IMR-90 (cell line): ENCODE measurements around the gene DCUN1D3. TPM values are rescaled to one million over a fixed set of nuclear protein-coding genes. Genes with fewer than 3 reads are reported as not detected.
A peak's percentile ranks its signal among the peaks of the same experiment; 100 is the strongest.

Experiments
- ATAC-seq: fragments of 200-7000 bp; cut with Tn5 transposase; 2 replicates; pipeline ENCODE4 v1.9.1; 2020; ENCODE audit warnings: low read depth, mild to moderate bottlenecking, moderate library complexity
- BruUV-seq: library from RNA; stranded (reverse); fragments of 400-500 nt; replicated peaks from 2 replicates; lab custom pipeline; 2021; lab: Mats Ljungman, UMichigan
- CTCF ChIA-PET: fragments of 300-600 bp; formaldehyde crosslinking; extraction: SDS; loops from one replicate; lab custom pipeline; 2021; ENCODE audit warnings: antibody characterized with exemption; lab: Yijun Ruan, JAX
- POLR2A ChIA-PET: fragments of 300-600 bp; sonication (Branson Sonifier 250); formaldehyde crosslinking; loops from one replicate; lab custom pipeline; 2022; ENCODE audit warnings: antibody characterized with exemption; ENCODE audit not compliant: unreplicated experiment; lab: Charles Lee
- DNase-seq: peaks from one replicate; pipeline ENCODE4 v3.0.0; 2013
- H2AFZ ChIP-seq: replicated peaks from 2 replicates; pipeline ENCODE3; 2013; ENCODE audit warnings: low read length, mild to moderate bottlenecking; ENCODE audit not compliant: poor library complexity
- H2AK5ac ChIP-seq: 2 replicates; pipeline ENCODE4 v1.6.1; 2013; ENCODE audit warnings: low read depth, low read length, inconsistent platforms
- H2AK9ac ChIP-seq: replicated peaks from 2 replicates; pipeline ENCODE3; 2013; ENCODE audit warnings: mild to moderate bottlenecking, low read depth, low read length, moderate library complexity; ENCODE audit not compliant: poor library complexity
- H2BK120ac ChIP-seq: 2 replicates; pipeline ENCODE4 v1.6.1; 2013; ENCODE audit warnings: low read depth, low read length, inconsistent platforms
- H2BK15ac ChIP-seq: 3 replicates; pipeline ENCODE4 v1.6.1; 2013; ENCODE audit warnings: low read depth, low read length, inconsistent platforms
- H2BK20ac ChIP-seq: 2 replicates; pipeline ENCODE4 v1.6.1; 2013; ENCODE audit warnings: low read depth, mild to moderate bottlenecking, inconsistent platforms, low read length, moderate library complexity
- H2BK5ac ChIP-seq: 2 replicates; pipeline ENCODE4 v1.6.1; 2013; ENCODE audit warnings: mild to moderate bottlenecking, low read depth, low read length, inconsistent platforms; ENCODE audit not compliant: poor library complexity, severe bottlenecking
- H3K14ac ChIP-seq: replicated peaks from 2 replicates; pipeline ENCODE4 v1.6.1; 2013; ENCODE audit warnings: low read depth, low read length, inconsistent platforms
- H3K18ac ChIP-seq: 2 replicates; pipeline ENCODE4 v1.6.1; 2013; ENCODE audit warnings: low read depth, low read length, control low read depth
- H3K23ac ChIP-seq: 2 replicates; pipeline ENCODE4 v1.6.1; 2013; ENCODE audit warnings: low read depth, low read length, inconsistent platforms
- H3K27ac ChIP-seq: 2 replicates; pipeline ENCODE4 v1.5.1; 2013; ENCODE audit warnings: mild to moderate bottlenecking, control low read depth, low read length; ENCODE audit not compliant: insufficient read depth
- H3K27me3 ChIP-seq: 2 replicates; pipeline ENCODE4 v1.6.1; 2013; ENCODE audit warnings: low read length; ENCODE audit not compliant: control insufficient read depth, insufficient read depth
- H3K36me3 ChIP-seq: 2 replicates; pipeline ENCODE4 v1.6.1; 2013; ENCODE audit warnings: low read length, mixed read lengths; ENCODE audit not compliant: control insufficient read depth, insufficient read depth
- H3K4ac ChIP-seq: 2 replicates; pipeline ENCODE4 v1.6.1; 2013; ENCODE audit warnings: low read depth, low read length, inconsistent platforms
- H3K4me1 ChIP-seq: 2 replicates; pipeline ENCODE4 v1.6.1; 2013; ENCODE audit warnings: low read length, mixed read lengths; ENCODE audit not compliant: control insufficient read depth, insufficient read depth
- H3K4me2 ChIP-seq: 2 replicates; pipeline ENCODE4 v1.6.1; 2013; ENCODE audit warnings: low read depth, mild to moderate bottlenecking, control low read depth, low read length, moderate library complexity
- H3K4me3 ChIP-seq: 2 replicates; pipeline ENCODE4 v1.5.1; 2013; ENCODE audit warnings: low read depth, mild to moderate bottlenecking, control low read depth, low read length, moderate library complexity; ENCODE audit not compliant: insufficient read depth
- H3K56ac ChIP-seq: 2 replicates; pipeline ENCODE4 v1.6.1; 2013; ENCODE audit warnings: low read length, inconsistent platforms; ENCODE audit not compliant: insufficient read depth; ENCODE audit errors: extremely low read depth
- H3K79me1 ChIP-seq, 2 experiments: 2 replicates each; pipeline ENCODE4 v1.6.1; 2013; ENCODE audit warnings: low read length in 2 of 2, inconsistent platforms in 1 of 2, low read depth in 1 of 2
- H3K9ac ChIP-seq: 2 replicates; pipeline ENCODE4 v1.6.1; 2013; ENCODE audit warnings: low read depth, low read length, control low read depth
- H3K9me1 ChIP-seq: 2 replicates; pipeline ENCODE4 v1.6.1; 2013; ENCODE audit warnings: low read length, inconsistent platforms; ENCODE audit not compliant: insufficient read depth
- H3K9me3 ChIP-seq: 2 replicates; pipeline ENCODE4 v1.6.1; 2013; ENCODE audit warnings: low read length; ENCODE audit not compliant: control insufficient read depth, insufficient read depth
- H4K20me1 ChIP-seq: 2 replicates; pipeline ENCODE4 v1.6.1; 2013; ENCODE audit warnings: low read length, inconsistent platforms; ENCODE audit not compliant: insufficient read depth
- H4K5ac ChIP-seq: 2 replicates; pipeline ENCODE4 v1.6.1; 2013; ENCODE audit warnings: mild to moderate bottlenecking, low read depth, low read length, control low read depth
- H4K8ac ChIP-seq, 2 experiments: 2 replicates each; pipeline ENCODE4 v1.6.1; 2013; ENCODE audit warnings: low read depth in 2 of 2, low read length in 2 of 2, control low read depth in 1 of 2, inconsistent platforms in 1 of 2
- H4K91ac ChIP-seq: 2 replicates; pipeline ENCODE4 v1.6.1; 2013; ENCODE audit warnings: low read depth, low read length, inconsistent platforms; ENCODE audit not compliant: insufficient read depth
- BHLHE40 ChIP-seq: fragments of 150-350 bp; IDR thresholded peaks from 2 replicates; pipeline ENCODE4 v1.6.1; 2016; ENCODE audit warnings: mild to moderate bottlenecking, low read depth, low read length
- CEBPB ChIP-seq: IDR thresholded peaks from 2 replicates; pipeline ENCODE4 v1.6.1; 2012; ENCODE audit warnings: low read depth, low read length, improper control_type of control experiment
- CHD1 ChIP-seq: IDR thresholded peaks from 2 replicates; pipeline ENCODE4 v1.6.1; 2012; ENCODE audit warnings: low read depth, low read length, improper control_type of control experiment
- MAFK ChIP-seq: IDR thresholded peaks from 2 replicates; pipeline ENCODE4 v1.6.1; 2012; ENCODE audit warnings: low read depth, low read length, improper control_type of control experiment
- MAZ ChIP-seq: IDR thresholded peaks from 2 replicates; pipeline ENCODE4 v1.6.1; 2012; ENCODE audit warnings: low read depth, mild to moderate bottlenecking, low read length, improper control_type of control experiment, moderate library complexity, borderline replicate concordance
- MXI1 ChIP-seq: IDR thresholded peaks from 2 replicates; pipeline ENCODE4 v1.6.1; 2012; ENCODE audit warnings: low read depth, mild to moderate bottlenecking, low read length, moderate library complexity, borderline replicate concordance
- NFE2L2 ChIP-seq: fragments of 150-350 bp; IDR thresholded peaks from 2 replicates; pipeline ENCODE4 v1.6.1; 2016; ENCODE audit warnings: low read depth, mild to moderate bottlenecking, low read length
- POLR2A ChIP-seq: IDR thresholded peaks from 2 replicates; pipeline ENCODE4 v1.6.1; 2012; ENCODE audit warnings: mild to moderate bottlenecking, low read depth, low read length
- RAD21 ChIP-seq: IDR thresholded peaks from 2 replicates; pipeline ENCODE4 v1.6.1; 2012; ENCODE audit warnings: low read length, improper control_type of control experiment
- RCOR1 ChIP-seq: IDR thresholded peaks from 2 replicates; pipeline ENCODE4 v1.6.1; 2012; ENCODE audit warnings: mild to moderate bottlenecking, low read length, improper control_type of control experiment; ENCODE audit not compliant: insufficient replicate concordance
- RFX5 ChIP-seq: IDR thresholded peaks from 2 replicates; pipeline ENCODE4 v1.8.0; 2012; ENCODE audit warnings: low read depth, mild to moderate bottlenecking, low read length, moderate library complexity
- SMC3 ChIP-seq: fragments of 150-350 bp; IDR thresholded peaks from 2 replicates; pipeline ENCODE4 v1.6.1; 2016; ENCODE audit warnings: low read depth, mild to moderate bottlenecking, antibody characterized with exemption, low read length, moderate library complexity
- WGBS, 2 experiments: methylation state at CpG; one replicate each; pipeline versions ENCODE4 v1.1.5 to v1.1.7; 2013; ENCODE audit warnings: missing lambda C conversion rate in 2 of 2; ENCODE audit not compliant: insufficient read length in 1 of 2; ENCODE audit errors: extremely low coverage in 2 of 2; 5-methylcytosine and 5-hydroxymethylcytosine counted together
- dilution Hi-C: fragments of 300-500 bp; cut with HindIII; formaldehyde crosslinking; loops from one replicate; pipeline ENCODE4 v1.14.3; 2018; ENCODE audit warnings: low sequenced_read_pairs; ENCODE audit not compliant: unreplicated experiment
- in situ Hi-C: fragments of 300-500 bp; cut with MboI; formaldehyde crosslinking; loops from 3 replicates; pipeline ENCODE4 v1.14.3; 2019; ENCODE audit warnings: low sequenced_read_pairs, inconsistent platforms, mixed read lengths
- intact Hi-C: fragments of 100-400 bp; cut with micrococcal nuclease; formaldehyde crosslinking; loops from 2 replicates; pipeline ENCODE4 v1.10.0; 2022
- polyA plus RNA-seq, 3 experiments: library from polyadenylated mRNA; depleted of rRNA; stranded (reverse); fragments of >200 nt; gene quantifications; 2 replicates each; pipeline ENCODE4 v1.2.3, GENCODE V29; 2012; ENCODE audit warnings: low replicate concordance in 1 of 3
- total RNA-seq: library from RNA; depleted of rRNA; stranded (reverse); fragments of >200 nt; gene quantifications from 2 replicates; pipeline ENCODE4 v1.2.3, GENCODE V29; 2012
- TF ChIP-seq, protein P1 (sequence below): fragments of 150-350 bp; IDR thresholded peaks from 2 replicates; pipeline ENCODE4 v1.6.1; 2017; ENCODE audit warnings: mild to moderate bottlenecking, antibody characterized with exemption, low read length, low read depth
- TF ChIP-seq, protein P2 (sequence below): conservative IDR thresholded peaks from 2 replicates; pipeline ENCODE4 v1.5.1; 2012; ENCODE audit warnings: mild to moderate bottlenecking, low read depth, low read length, improper control_type of control experiment
- TF ChIP-seq, protein P3 (sequence below): fragments of 150-350 bp; IDR thresholded peaks from 2 replicates; pipeline ENCODE4 v1.6.1; 2016; ENCODE audit warnings: low read depth, mild to moderate bottlenecking, low read length, moderate library complexity, borderline replicate concordance

DCUN1D3 gene
- total and polyA plus RNA-seq, 2 of the 4 experiments (the other 2 are of a cell fraction): 8.1 to 42.3 TPM

DNA sequence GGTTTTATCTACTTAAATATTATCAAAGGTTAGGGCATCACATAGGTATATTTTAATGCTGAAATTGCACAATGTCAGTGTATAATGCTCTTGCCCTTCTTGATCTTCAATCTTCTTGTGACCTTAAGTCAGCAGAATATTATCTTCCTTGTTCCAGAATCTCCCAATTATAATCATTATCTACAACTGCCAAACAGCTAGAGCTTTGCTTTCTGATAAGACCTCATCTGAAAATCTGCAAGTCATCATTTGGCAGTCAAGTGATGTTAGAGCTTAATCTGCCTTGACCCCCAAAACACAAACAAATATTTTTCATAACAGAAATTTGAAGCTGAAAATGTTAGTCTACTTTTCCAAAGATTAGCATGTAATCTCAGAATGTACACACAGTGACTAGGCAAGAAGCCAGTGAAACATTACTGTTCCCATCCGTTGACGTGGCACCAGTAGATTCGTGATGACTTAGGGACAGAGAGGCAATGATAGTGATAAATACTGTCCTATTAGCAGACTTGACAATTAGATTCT is 74.1 kb downstream of the DCUN1D3 start:
- Histone ChIP-seq H3K18ac (no peak overlapping the region), H2AK5ac (no peak overlapping the region), H2BK5ac (no peak overlapping the region), H4K91ac (no peak overlapping the region), H3K36me3 (peaks cover 4% of the 10 kb centered on the region; the same call in 1 of the 2 replicates), H3K4me2 (no peak overlapping the region), H3K23ac (no peak overlapping the region), H2AK9ac (no peak overlapping the region), H3K4ac (no peak overlapping the region), H3K9me1 (no peaks in the 10 kb centered on the region), H3K4me1 (no peaks in the 10 kb centered on the region), H4K8ac (no peak overlapping the region), H3K9me3 (no peaks in the 10 kb centered on the region), H2AFZ (no peak overlapping the region), H4K20me1 (no peaks in the 10 kb centered on the region), H3K27me3 (no peaks in the 10 kb centered on the region), H2BK120ac (no peak overlapping the region), H4K5ac (no peak overlapping the region), H3K79me1 (no peaks in the 10 kb centered on the region), H2BK20ac (no peak overlapping the region), H3K4me3 (no peak overlapping the region), H3K14ac (no peak overlapping the region), H3K27ac (no peak overlapping the region), H2BK15ac (no peak overlapping the region), H3K56ac (no peak overlapping the region), H3K9ac (no peak overlapping the region)
- DNase-seq (peak; percentile 44), ATAC-seq (peak; percentile 17; the same call in 1 of the 2 replicates)
- CTCF ChIA-PET: no interaction called here
- TF ChIP-seq RCOR1: no peak
- peak; percentile 79 for TF ChIP-seq NFE2L2
- no peak for TF ChIP-seq RFX5
- no peak for TF ChIP-seq SMC3
- TF ChIP-seq CEBPB: 0 out of 2 replicates have a peak, but pooled peaks have one; percentile 2
- TF ChIP-seq MAFK: peak; percentile 20; the same call in 1 of the 2 replicates
- TF ChIP-seq, protein P1, sequence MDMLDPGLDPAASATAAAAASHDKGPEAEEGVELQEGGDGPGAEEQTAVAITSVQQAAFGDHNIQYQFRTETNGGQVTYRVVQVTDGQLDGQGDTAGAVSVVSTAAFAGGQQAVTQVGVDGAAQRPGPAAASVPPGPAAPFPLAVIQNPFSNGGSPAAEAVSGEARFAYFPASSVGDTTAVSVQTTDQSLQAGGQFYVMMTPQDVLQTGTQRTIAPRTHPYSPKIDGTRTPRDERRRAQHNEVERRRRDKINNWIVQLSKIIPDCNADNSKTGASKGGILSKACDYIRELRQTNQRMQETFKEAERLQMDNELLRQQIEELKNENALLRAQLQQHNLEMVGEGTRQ: no peak
- TF ChIP-seq MXI1: no peak
- no peak for TF ChIP-seq RAD21
- TF ChIP-seq, protein P2, sequence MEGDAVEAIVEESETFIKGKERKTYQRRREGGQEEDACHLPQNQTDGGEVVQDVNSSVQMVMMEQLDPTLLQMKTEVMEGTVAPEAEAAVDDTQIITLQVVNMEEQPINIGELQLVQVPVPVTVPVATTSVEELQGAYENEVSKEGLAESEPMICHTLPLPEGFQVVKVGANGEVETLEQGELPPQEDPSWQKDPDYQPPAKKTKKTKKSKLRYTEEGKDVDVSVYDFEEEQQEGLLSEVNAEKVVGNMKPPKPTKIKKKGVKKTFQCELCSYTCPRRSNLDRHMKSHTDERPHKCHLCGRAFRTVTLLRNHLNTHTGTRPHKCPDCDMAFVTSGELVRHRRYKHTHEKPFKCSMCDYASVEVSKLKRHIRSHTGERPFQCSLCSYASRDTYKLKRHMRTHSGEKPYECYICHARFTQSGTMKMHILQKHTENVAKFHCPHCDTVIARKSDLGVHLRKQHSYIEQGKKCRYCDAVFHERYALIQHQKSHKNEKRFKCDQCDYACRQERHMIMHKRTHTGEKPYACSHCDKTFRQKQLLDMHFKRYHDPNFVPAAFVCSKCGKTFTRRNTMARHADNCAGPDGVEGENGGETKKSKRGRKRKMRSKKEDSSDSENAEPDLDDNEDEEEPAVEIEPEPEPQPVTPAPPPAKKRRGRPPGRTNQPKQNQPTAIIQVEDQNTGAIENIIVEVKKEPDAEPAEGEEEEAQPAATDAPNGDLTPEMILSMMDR: no peak
- TF ChIP-seq CHD1: no peak
- TF ChIP-seq MAZ: no peak
- TF ChIP-seq POLR2A: no peak
- TF ChIP-seq, protein P3, sequence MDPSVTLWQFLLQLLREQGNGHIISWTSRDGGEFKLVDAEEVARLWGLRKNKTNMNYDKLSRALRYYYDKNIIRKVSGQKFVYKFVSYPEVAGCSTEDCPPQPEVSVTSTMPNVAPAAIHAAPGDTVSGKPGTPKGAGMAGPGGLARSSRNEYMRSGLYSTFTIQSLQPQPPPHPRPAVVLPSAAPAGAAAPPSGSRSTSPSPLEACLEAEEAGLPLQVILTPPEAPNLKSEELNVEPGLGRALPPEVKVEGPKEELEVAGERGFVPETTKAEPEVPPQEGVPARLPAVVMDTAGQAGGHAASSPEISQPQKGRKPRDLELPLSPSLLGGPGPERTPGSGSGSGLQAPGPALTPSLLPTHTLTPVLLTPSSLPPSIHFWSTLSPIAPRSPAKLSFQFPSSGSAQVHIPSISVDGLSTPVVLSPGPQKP: no peak
- TF ChIP-seq BHLHE40: no peak
- in situ Hi-C loops: no loop called here
- intact Hi-C loops: no loop called here
- BruUV-seq: no TSS peak
- dilution Hi-C loops: no loop called here
- WGBS, 2 experiments: 41% methylated on average over 2 of the region's 3 CpGs; no CpG with 5 or more reads in 1 of the 2 experiments
- POLR2A ChIA-PET: no interaction called here
